HUES64 (cell line): Measurements from ENCODE around the gene B4GALT5.

Experiments
- H3K27ac ChIP-seq: 2 replicates; pipeline ENCODE4 v1.7.0; 2013; ENCODE audit warnings: low read depth, low read length, inconsistent platforms
- H3K27me3 ChIP-seq: 2 replicates; pipeline ENCODE4 v1.6.1; 2013; ENCODE audit warnings: mild to moderate bottlenecking, low read length; ENCODE audit not compliant: insufficient read depth
- H3K36me3 ChIP-seq: 2 replicates; pipeline ENCODE4 v1.6.1; 2013; ENCODE audit warnings: mild to moderate bottlenecking, low read length; ENCODE audit not compliant: insufficient read depth
- H3K4me1 ChIP-seq: 2 replicates; pipeline ENCODE4 v1.6.1; 2013; ENCODE audit warnings: mild to moderate bottlenecking, low read length, moderate library complexity; ENCODE audit not compliant: insufficient read depth
- H3K4me3 ChIP-seq: 2 replicates; pipeline ENCODE4 v1.5.1; 2013; ENCODE audit warnings: mild to moderate bottlenecking, low read length, moderate library complexity
- H3K9ac ChIP-seq: 2 replicates; pipeline ENCODE4 v1.6.1; 2013; ENCODE audit warnings: mild to moderate bottlenecking, low read depth, low read length
- H3K9me3 ChIP-seq: 2 replicates; pipeline ENCODE4 v1.6.1; 2013; ENCODE audit warnings: low read depth, low read length; ENCODE audit not compliant: insufficient read depth
- WGBS: fragments of 150-250, 120-280 bp; methylation state at CpG from one replicate; pipeline ENCODE4 v1.1.7; 2013; ENCODE audit warnings: missing lambda C conversion rate; 5-methylcytosine and 5-hydroxymethylcytosine counted together

B4GALT5 gene

GRCh38 chr20:49664612-49665313, 48.9 kb downstream of the B4GALT5 start:
- Histone ChIP-seq H3K9me3 (no peaks in the 10 kb centered on the region), H3K27me3 (no peaks in the 10 kb centered on the region), H3K36me3 (no peaks in the 10 kb centered on the region), H3K4me1 (peaks cover 40% of the 10 kb centered on the region), H3K4me3 (no peak overlapping the region), H3K9ac (no peak overlapping the region), H3K27ac (no peak overlapping the region)
- WGBS: 89% methylated on average over 3 of the region's 3 CpGs

DNA sequence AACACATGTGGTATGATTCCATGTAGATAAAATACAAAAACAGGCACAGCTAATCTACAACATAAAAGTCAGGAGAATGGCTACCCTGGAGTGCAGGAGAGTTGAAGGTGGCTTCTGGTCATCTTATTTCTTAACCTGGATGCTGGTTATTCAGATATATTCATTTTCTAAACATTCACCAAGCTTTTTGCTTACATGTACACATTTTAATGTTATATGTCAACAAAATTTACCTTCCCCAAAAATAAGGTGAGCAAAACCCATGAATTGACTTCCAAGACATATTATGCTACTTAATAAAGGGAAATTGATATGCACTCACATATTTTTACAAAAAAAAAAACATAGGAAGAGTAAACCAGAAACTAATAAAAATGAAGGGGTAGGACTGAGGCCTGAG, 50.6 kb downstream of the B4GALT5 start:
- Histone ChIP-seq H3K27me3 (no peaks in the 10 kb centered on the region), H3K4me1 (peaks cover 57% of the 10 kb centered on the region), H3K4me3 (no peak overlapping the region), H3K27ac (no peak overlapping the region), H3K9ac (no peak overlapping the region), H3K36me3 (no peaks in the 10 kb centered on the region), H3K9me3 (no peaks in the 10 kb centered on the region)

GRCh38 chr20:49661560-49662329, 51.9 kb downstream of the B4GALT5 start:
- Histone ChIP-seq H3K27me3 (no peaks in the 10 kb centered on the region), H3K9ac (no peak overlapping the region), H3K27ac (peak overlapping the region; percentile 32; the same call in 1 of the 2 replicates), H3K36me3 (no peaks in the 10 kb centered on the region), H3K4me3 (no peak overlapping the region), H3K9me3 (no peaks in the 10 kb centered on the region), H3K4me1 (peaks cover 67% of the 10 kb centered on the region)
- 96% methylated on average over 6 of the region's 8 CpGs for WGBS

GRCh38 chr20:49660912-49661311, 52.8 kb downstream of the B4GALT5 start:
- Histone ChIP-seq H3K9me3 (no peaks in the 10 kb centered on the region), H3K9ac (no peak overlapping the region), H3K4me1 (peaks cover 61% of the 10 kb centered on the region), H3K27me3 (no peaks in the 10 kb centered on the region), H3K4me3 (no peak overlapping the region), H3K27ac (no peak overlapping the region), H3K36me3 (peaks cover 8% of the 10 kb centered on the region)
- 89% methylated on average over 5 of the region's 5 CpGs for WGBS

DNA sequence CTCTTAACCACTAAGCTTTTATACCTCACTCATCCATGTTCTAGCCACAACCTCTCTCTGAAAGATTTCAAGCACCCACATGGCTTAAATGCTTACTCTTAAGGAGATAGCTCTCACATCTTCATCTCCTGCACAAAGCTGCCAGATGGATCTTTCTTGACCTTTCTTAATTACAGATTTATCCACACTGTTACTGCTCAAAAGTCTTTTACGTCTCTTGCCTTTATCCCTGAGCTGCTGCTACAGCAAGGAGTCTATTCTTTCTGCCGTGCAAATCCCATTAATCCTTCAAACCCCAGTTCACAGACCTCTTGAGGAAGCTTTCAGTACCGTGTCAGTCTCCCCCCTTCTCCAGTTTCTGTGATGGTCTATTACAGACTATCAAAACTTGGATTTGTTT, 54.6 kb downstream of the B4GALT5 start:
- no peak overlapping the region for H3K4me3 ChIP-seq
- peak overlapping the region; percentile 8; the same call in 1 of the 2 replicates for H3K27ac ChIP-seq
- no peak overlapping the region for H3K9ac ChIP-seq
- H3K36me3 ChIP-seq: peaks cover 25% of the 10 kb centered on the region
- 43% methylated on average over 3 of the region's 3 CpGs for WGBS
- peaks cover 53% of the 10 kb centered on the region for H3K4me1 ChIP-seq
- H3K27me3 ChIP-seq: no peaks in the 10 kb centered on the region
- H3K9me3 ChIP-seq: no peaks in the 10 kb centered on the region

DNA sequence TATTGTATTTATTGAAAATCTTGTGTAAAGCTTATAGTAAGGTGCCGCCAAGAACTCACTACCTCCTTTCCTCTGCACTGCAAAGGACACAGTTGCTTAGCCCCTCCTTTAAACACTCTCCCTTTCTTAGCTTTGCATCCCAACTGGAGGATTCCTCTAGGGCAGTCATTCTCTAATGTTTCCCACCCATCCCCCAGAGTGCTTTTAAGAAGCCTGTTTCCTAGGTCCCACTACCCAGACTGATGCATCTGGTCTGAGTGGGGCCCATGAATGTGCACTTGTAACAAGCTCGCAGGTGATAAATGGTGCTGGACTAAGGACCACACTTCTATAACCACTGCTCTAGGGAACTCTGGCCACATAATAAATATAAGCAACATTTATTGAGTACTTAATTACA, 55.2 kb downstream of the B4GALT5 start:
- Histone ChIP-seq H3K36me3 (peaks cover 30% of the 10 kb centered on the region), H3K27ac (peak overlapping the region; percentile 36; the same call in 1 of the 2 replicates)

GRCh38 chr20:49657118-49657901, 56.4 kb downstream of the B4GALT5 start:
- WGBS: 82% methylated on average over 8 of the region's 8 CpGs
- Histone ChIP-seq H3K9me3 (no peaks in the 10 kb centered on the region), H3K9ac (no peak overlapping the region; the same call in 1 of the 2 replicates), H3K4me1 (peaks cover 42% of the 10 kb centered on the region), H3K27ac (no peak overlapping the region), H3K27me3 (no peaks in the 10 kb centered on the region), H3K4me3 (no peak overlapping the region), H3K36me3 (peaks cover 42% of the 10 kb centered on the region)

More for the DNA sequence above, 55.2 kb downstream of the B4GALT5 start:
- Histone ChIP-seq H3K4me1 (peaks cover 53% of the 10 kb centered on the region), H3K9me3 (no peaks in the 10 kb centered on the region), H3K9ac (no peak overlapping the region), H3K27me3 (no peaks in the 10 kb centered on the region), H3K4me3 (peak overlapping the region; percentile 6; the same call in 1 of the 2 replicates)
- WGBS: 34% methylated on average over 2 of the region's 2 CpGs

- no peaks in the 10 kb centered on the region for H3K27me3 ChIP-seq
- WGBS: 93% methylated on average over 7 of the region's 7 CpGs
- H3K4me1 ChIP-seq: peaks cover 33% of the 10 kb centered on the region
- H3K4me3 ChIP-seq: no peak overlapping the region
- no peak overlapping the region for H3K27ac ChIP-seq
- no peaks in the 10 kb centered on the region for H3K9me3 ChIP-seq
- H3K36me3 ChIP-seq: peaks cover 50% of the 10 kb centered on the region
- no peak overlapping the region for H3K9ac ChIP-seq
Observed at GRCh38 chr20:49656304-49656703, 57.4 kb downstream of the B4GALT5 start.

GRCh38 chr20:49653925-49654434, 59.7 kb downstream of the B4GALT5 start:
- Histone ChIP-seq H3K27me3 (no peaks in the 10 kb centered on the region), H3K4me3 (no peak overlapping the region), H3K4me1 (peaks cover 21% of the 10 kb centered on the region), H3K9ac (no peak overlapping the region), H3K27ac (no peak overlapping the region), H3K36me3 (peaks cover 59% of the 10 kb centered on the region), H3K9me3 (no peaks in the 10 kb centered on the region)
- WGBS: 97% methylated on average over 8 of the region's 8 CpGs

DNA sequence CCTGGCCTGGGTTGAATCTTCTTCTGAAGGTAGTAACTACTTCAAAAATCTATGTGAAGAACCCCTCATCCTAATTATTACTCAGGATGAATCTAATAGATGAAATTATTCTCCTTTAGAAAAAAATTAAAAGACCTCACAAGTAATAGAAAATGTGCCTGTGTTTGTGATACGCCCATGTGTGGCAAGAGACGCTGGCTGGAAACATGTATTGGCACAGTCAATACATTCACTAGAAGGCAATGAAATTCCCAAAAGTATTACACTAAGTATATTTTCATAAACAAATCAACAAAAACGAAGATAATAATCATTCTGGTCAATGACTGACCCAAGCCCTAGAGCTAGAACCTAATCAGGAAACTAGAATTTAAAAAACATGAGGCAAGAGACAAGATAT, 64.0 kb downstream of the B4GALT5 start:
- Histone ChIP-seq H3K4me3 (no peak overlapping the region), H3K9me3 (no peaks in the 10 kb centered on the region), H3K36me3 (peaks cover 82% of the 10 kb centered on the region), H3K27ac (no peak overlapping the region), H3K27me3 (no peaks in the 10 kb centered on the region), H3K9ac (no peak overlapping the region), H3K4me1 (no peaks in the 10 kb centered on the region)
- WGBS: 88% methylated on average over 3 of the region's 3 CpGs

- 93% methylated on average over 6 of the region's 6 CpGs for WGBS
- Histone ChIP-seq H3K9me3 (no peaks in the 10 kb centered on the region), H3K4me1 (no peaks in the 10 kb centered on the region), H3K36me3 (peaks cover 79% of the 10 kb centered on the region), H3K27ac (no peak overlapping the region), H3K9ac (no peak overlapping the region), H3K4me3 (no peak overlapping the region), H3K27me3 (no peaks in the 10 kb centered on the region)
Observed at GRCh38 chr20:49647550-49647949, 66.1 kb downstream of the B4GALT5 start.
